Measurements from ENCODE around the gene LTBP2. TPM values are rescaled to one million over a fixed set of nuclear protein-coding genes. Genes with fewer than 3 reads are reported as not detected.

Gene LTBP2
- 8.5 to 13.0 TPM (median 10.0 TPM) in 5 replicates for total RNA-seq (2022; extraction: Qiagen RNA extraction)

GRCh38 chr14:74611650-74612349, at the start of gene LTBP2:
TSS of gene LTBP2 (minus strand) at chr14:74612237. CDS start at chr14:74611944, 293 bp downstream.

GRCh38 chr14:74493343-74494261, 118.4 kb downstream of the LTBP2 start, which contains the start of gene ISCA2:
TSS of gene ISCA2 (plus strand) at chr14:74493765. CDS start at chr14:74493775, 10 bp downstream.

GRCh38 chr14:74492776-74493342, 119.2 kb downstream of the LTBP2 start, which contains the start of gene NPC2:
TSS of gene NPC2 (minus strand) at chr14:74493305. CDS start at chr14:74493274, 31 bp downstream.

Other genes with a start within 250 kb of the LTBP2 start
- not detected in 5 replicates for gene SYNDIG1L, start 186.0 kb downstream of the LTBP2 start, total RNA-seq (2022; extraction: Qiagen RNA extraction)
- 207 to 327 TPM (median 231 TPM) in 5 replicates for gene NPC2, start 118.9 kb downstream of the LTBP2 start, total RNA-seq (2022; extraction: Qiagen RNA extraction)
- 37.5 to 47.0 TPM (median 41.8 TPM) in 5 replicates for gene ISCA2, start 118.5 kb downstream of the LTBP2 start, total RNA-seq (2022; extraction: Qiagen RNA extraction)
- gene AREL1, start 100.8 kb upstream of the LTBP2 start, total RNA-seq (2022; extraction: Qiagen RNA extraction): 22.2 to 25.9 TPM (median 24.4 TPM) in 5 replicates
- 44.7 to 65.5 TPM (median 47.5 TPM) in 5 replicates for gene FCF1, start 100.9 kb upstream of the LTBP2 start, total RNA-seq (2022; extraction: Qiagen RNA extraction)
- 32.4 to 41.1 TPM (median 35.8 TPM) in 5 replicates for gene YLPM1, start 151.1 kb upstream of the LTBP2 start, total RNA-seq (2022; extraction: Qiagen RNA extraction)